ENCODE data around the gene EMSY. TPM values are rescaled to one million over a fixed set of nuclear protein-coding genes. Genes with fewer than 3 reads are reported as not detected.

EMSY gene
- total and polyA plus RNA-seq, 7 donors = 5.8 to 17.2 (median 12.7) TPM

GRCh38 chr11:76561245-76561644 lies 116.4 kb downstream of the EMSY start:
- no peak for DNase-seq
- Histone ChIP-seq H3K27me3 (ENCODE audit: insufficient read depth in 3 of 3, low read length in 2 of 3) (peaks cover 0 to 8% (median 0%) of the 10 kb centered on the region in 3 donors), H3K27ac (no peak overlapping the region), H3K4me3 (no peak overlapping the region), H3K36me3 (ENCODE audit: insufficient read depth in 1 of 2, low read depth in 1 of 2) (no peaks in the 10 kb centered on the region), H3K4me1 (no peaks in the 10 kb centered on the region), H3K9me3 (no peaks in the 10 kb centered on the region)
- TF ChIP-seq CTCF (IDR thresholded peaks at IDR 0.05) = no peak
- intact Hi-C loops (cut with DNase I) = no loop called here
- WGBS, 3 donors = 47 to 56% (median 55%) methylated on average over 8 of the region's 8 CpGs
- no peak for ATAC-seq

- intact Hi-C loops (cut with DNase I) = no loop called here
- H3K36me3 ChIP-seq (ENCODE audit: insufficient read depth in 1 of 2, low read depth in 1 of 2) = no peaks in the 10 kb centered on the region
- H3K4me1 ChIP-seq = no peaks in the 10 kb centered on the region
- H3K27me3 ChIP-seq (ENCODE audit: insufficient read depth in 3 of 3, low read length in 2 of 3) = peaks cover 0 to 8% (median 0%) of the 10 kb centered on the region in 3 donors
- no peak for TF ChIP-seq CTCF (IDR thresholded peaks at IDR 0.05)
- DNase-seq = no peak
- H3K27ac ChIP-seq = no peak overlapping the region
- 76 to 85% (median 82%) methylated on average over 3 of the region's 3 CpGs for WGBS, 3 donors
- no peak overlapping the region for H3K4me3 ChIP-seq
- ATAC-seq = no peak
- no peaks in the 10 kb centered on the region for H3K9me3 ChIP-seq
Observed at GRCh38 chr11:76562541-76562940, 117.7 kb downstream of the EMSY start.

GRCh38 chr11:76564364-76564763 lies 119.5 kb downstream of the EMSY start:
- intact Hi-C loops (cut with DNase I) = no loop called here
- H3K36me3 ChIP-seq (ENCODE audit: insufficient read depth in 1 of 2, low read depth in 1 of 2) = no peaks in the 10 kb centered on the region
- H3K4me1 ChIP-seq = no peaks in the 10 kb centered on the region
- ATAC-seq (no peak), DNase-seq (no peak)
- peaks cover 0 to 8% (median 0%) of the 10 kb centered on the region in 3 donors for H3K27me3 ChIP-seq (ENCODE audit: insufficient read depth in 3 of 3, low read length in 2 of 3)
- no peak for TF ChIP-seq CTCF (IDR thresholded peaks at IDR 0.05)
- WGBS, 3 donors = 44 to 63% (median 53%) methylated on average over 3 of the region's 3 CpGs
- H3K27ac ChIP-seq = no peak overlapping the region
- no peak overlapping the region for H3K4me3 ChIP-seq
- no peaks in the 10 kb centered on the region for H3K9me3 ChIP-seq

- H3K27me3 ChIP-seq (ENCODE audit: insufficient read depth in 3 of 3, low read length in 2 of 3) = no peaks in the 10 kb centered on the region
- H3K4me3 ChIP-seq = no peak overlapping the region
- intact Hi-C loops (cut with DNase I) = no loop called here
- ATAC-seq (no peak), DNase-seq (no peak)
- H3K9me3 ChIP-seq = no peaks in the 10 kb centered on the region
- WGBS, 3 donors = 0 to 29% (median 0%) methylated on average over 1 of the region's 1 CpG
- no peak overlapping the region for H3K27ac ChIP-seq
- no peak for TF ChIP-seq CTCF (IDR thresholded peaks at IDR 0.05)
- no peaks in the 10 kb centered on the region for H3K4me1 ChIP-seq
- no peaks in the 10 kb centered on the region for H3K36me3 ChIP-seq (ENCODE audit: insufficient read depth in 1 of 2, low read depth in 1 of 2)
Observed at GRCh38 chr11:76566811-76567210, 122.0 kb downstream of the EMSY start.

- no peak for ATAC-seq
- Histone ChIP-seq H3K27me3 (ENCODE audit: insufficient read depth in 3 of 3, low read length in 2 of 3) (no peaks in the 10 kb centered on the region), H3K4me1 (no peaks in the 10 kb centered on the region), H3K9me3 (no peaks in the 10 kb centered on the region), H3K36me3 (ENCODE audit: insufficient read depth in 1 of 2, low read depth in 1 of 2) (no peaks in the 10 kb centered on the region), H3K4me3 (no peak overlapping the region), H3K27ac (no peak overlapping the region)
- intact Hi-C loops (cut with DNase I) = no loop called here
- no peak for TF ChIP-seq CTCF (IDR thresholded peaks at IDR 0.05)
- 75 to 89% (median 78%) methylated on average over 3 of the region's 3 CpGs for WGBS, 3 donors
- no peak for DNase-seq
Observed at GRCh38 chr11:76567261-76567660, 122.4 kb downstream of the EMSY start.
